NB4 (cell line): ENCODE results near the gene CADPS2.

ENCODE experiments used
- DNase-seq: peaks from one replicate; pipeline ENCODE4 v3.0.0; 2010; ENCODE audit warnings: low read depth
- H3K4me3 ChIP-seq: one replicate; pipeline ENCODE4 v1.5.1; 2011; ENCODE audit warnings: mild to moderate bottlenecking, low read depth, low read length, moderate library complexity
- CTCF ChIP-seq: IDR thresholded peaks from one replicate; pipeline ENCODE4 v1.5.1; 2012; ENCODE audit warnings: low read depth, low read length
- MAX ChIP-seq: IDR thresholded peaks from 2 replicates; pipeline ENCODE4 v1.6.1; 2011; ENCODE audit warnings: low read depth, low read length
- MYC ChIP-seq: IDR thresholded peaks from 2 replicates; pipeline ENCODE4 v1.6.1; 2011; ENCODE audit warnings: low read depth, low read length
- POLR2A ChIP-seq: IDR thresholded peaks from 2 replicates; pipeline ENCODE4 v1.6.1; 2011; ENCODE audit warnings: mild to moderate bottlenecking; ENCODE audit not compliant: insufficient read length; ENCODE audit errors: extremely low read depth

CADPS2 gene

GRCh38 chr7:122403113-122403512 is 483.1 kb downstream of the CADPS2 start:
- no peak overlapping the region for H3K4me3 ChIP-seq
- TF ChIP-seq MAX: no peak
- no peak for TF ChIP-seq CTCF
- TF ChIP-seq POLR2A: no peak
- no peak for TF ChIP-seq MYC
- no peak for DNase-seq

- no peak for DNase-seq
- no peak for TF ChIP-seq CTCF
- no peak for TF ChIP-seq MYC
- TF ChIP-seq MAX: no peak
- H3K4me3 ChIP-seq: no peak overlapping the region
Observed at GRCh38 chr7:122402235-122402634, 484.0 kb downstream of the CADPS2 start.

- TF ChIP-seq MAX: no peak
- TF ChIP-seq CTCF: no peak
- TF ChIP-seq POLR2A: no peak
- no peak for TF ChIP-seq MYC
- no peak overlapping the region for H3K4me3 ChIP-seq
- no peak for DNase-seq
Observed at GRCh38 chr7:122397381-122397780, 488.9 kb downstream of the CADPS2 start.

GRCh38 chr7:122394512-122394911 is 491.7 kb downstream of the CADPS2 start:
- H3K4me3 ChIP-seq: no peak overlapping the region
- TF ChIP-seq MAX (no peak), CTCF (no peak), MYC (no peak), POLR2A (no peak)
- DNase-seq: no peak

- H3K4me3 ChIP-seq: no peak overlapping the region
- TF ChIP-seq MYC: no peak
- TF ChIP-seq CTCF: no peak
- no peak for TF ChIP-seq MAX
- TF ChIP-seq POLR2A: no peak
- no peak for DNase-seq
Observed at GRCh38 chr7:122384528-122384927, 501.7 kb downstream of the CADPS2 start.

- no peak overlapping the region for H3K4me3 ChIP-seq
- TF ChIP-seq POLR2A (no peak), MAX (no peak), MYC (no peak), CTCF (no peak)
- peak; percentile 16 for DNase-seq
Observed at GRCh38 chr7:122383934-122384333, 502.3 kb downstream of the CADPS2 start.
